IMR-90 (cell line): ENCODE results near the gene DCP2.

Source experiments
- CEBPB ChIP-seq: IDR thresholded peaks from 2 replicates; pipeline ENCODE4 v1.6.1; 2012; ENCODE audit warnings: low read depth, low read length, improper control_type of control experiment
- CTCF ChIP-seq: conservative IDR thresholded peaks from 2 replicates; pipeline ENCODE4 v1.5.1; 2012; ENCODE audit warnings: mild to moderate bottlenecking, low read depth, low read length, improper control_type of control experiment
- ELK1 ChIP-seq: fragments of 150-350 bp; IDR thresholded peaks from 2 replicates; pipeline ENCODE4 v1.6.1; 2016; ENCODE audit warnings: low read depth, mild to moderate bottlenecking, low read length, moderate library complexity, borderline replicate concordance
- MAZ ChIP-seq: IDR thresholded peaks from 2 replicates; pipeline ENCODE4 v1.6.1; 2012; ENCODE audit warnings: low read depth, mild to moderate bottlenecking, low read length, improper control_type of control experiment, moderate library complexity, borderline replicate concordance
- POLR2A ChIP-seq: IDR thresholded peaks from 2 replicates; pipeline ENCODE4 v1.6.1; 2012; ENCODE audit warnings: mild to moderate bottlenecking, low read depth, low read length
- RAD21 ChIP-seq: IDR thresholded peaks from 2 replicates; pipeline ENCODE4 v1.6.1; 2012; ENCODE audit warnings: low read length, improper control_type of control experiment
- RFX5 ChIP-seq: IDR thresholded peaks from 2 replicates; pipeline ENCODE4 v1.8.0; 2012; ENCODE audit warnings: low read depth, mild to moderate bottlenecking, low read length, moderate library complexity
- SMC3 ChIP-seq: fragments of 150-350 bp; IDR thresholded peaks from 2 replicates; pipeline ENCODE4 v1.6.1; 2016; ENCODE audit warnings: low read depth, mild to moderate bottlenecking, antibody characterized with exemption, low read length, moderate library complexity
- USF2 ChIP-seq: fragments of 150-350 bp; IDR thresholded peaks from 2 replicates; pipeline ENCODE4 v1.6.1; 2017; ENCODE audit warnings: mild to moderate bottlenecking, antibody characterized with exemption, low read length, low read depth

- TF ChIP-seq CTCF (no peak), POLR2A (no peak), USF2 (no peak), ELK1 (no peak), RFX5 (no peak), SMC3 (no peak), MAZ (no peak), RAD21 (no peak), CEBPB (no peak)
Measured at GRCh38 chr5:112975721-112976431, 722 bp upstream of the DCP2 start.
